CD4-positive, CD25-positive, alpha-beta regulatory T cell (primary cell): ENCODE results near the gene MSRB3. TPM values are rescaled to one million over a fixed set of nuclear protein-coding genes. Genes with fewer than 3 reads are reported as not detected.

Source experiments
- ATAC-seq, 2 donors: fragments of 150-1000 bp; cut with Tn5 transposase; one replicate each; pipeline ENCODE4 v1.10.0; 2021; ENCODE audit warnings: low read depth in 2 of 2, moderate number of reproducible peaks in 2 of 2, moderate library complexity in 1 of 2
- DNase-seq, 3 donors: peaks; one replicate each; pipeline versions ENCODE4 v3.0.0 to v3.0.0-alpha.2; 2012 to 2022; ENCODE audit warnings: mixed read lengths in 1 of 3
- H3K27ac ChIP-seq: one replicate; pipeline ENCODE4 v1.7.0; 2013; ENCODE audit warnings: mild to moderate bottlenecking, low read length; ENCODE audit not compliant: insufficient read depth, poor library complexity, severe bottlenecking
- H3K27me3 ChIP-seq: one replicate; pipeline ENCODE4 v1.7.0; 2013; ENCODE audit warnings: low read length; ENCODE audit not compliant: control insufficient read depth, insufficient read depth
- H3K36me3 ChIP-seq: one replicate; pipeline ENCODE4 v1.7.0; 2013; ENCODE audit warnings: mild to moderate bottlenecking, low read length, moderate library complexity; ENCODE audit not compliant: control insufficient read depth, insufficient read depth
- H3K4me1 ChIP-seq: 2 replicates; pipeline ENCODE4 v1.7.0; 2013; ENCODE audit warnings: mild to moderate bottlenecking, low read length; ENCODE audit not compliant: insufficient read depth, control insufficient read depth, poor library complexity, severe bottlenecking
- H3K4me3 ChIP-seq: one replicate; pipeline ENCODE4 v1.7.0; 2013; ENCODE audit warnings: low read depth, mild to moderate bottlenecking, low read length, moderate library complexity
- H3K9me3 ChIP-seq, 2 experiments: 1 replicate in 1 of 2; 2 replicates in 1 of 2; pipeline ENCODE4 v1.7.0; 2013; ENCODE audit warnings: low read length in 2 of 2, mild to moderate bottlenecking in 1 of 2, moderate library complexity in 1 of 2; ENCODE audit not compliant: control insufficient read depth in 2 of 2
- H3K27ac Mint-ChIP-seq, 3 donors: one replicate each; pipeline ENCODE4 v1.8.0; 2020 to 2022; ENCODE audit warnings: mild to moderate bottlenecking in 3 of 3, mixed read lengths in 3 of 3, moderate library complexity in 2 of 3
- H3K27me3 Mint-ChIP-seq: one replicate; pipeline ENCODE4 v1.8.0; 2022; ENCODE audit warnings: mild to moderate bottlenecking, mixed read lengths
- H3K36me3 Mint-ChIP-seq: one replicate; pipeline ENCODE4 v1.8.0; 2020; ENCODE audit warnings: mixed read lengths
- H3K4me1 Mint-ChIP-seq, 4 donors: one replicate each; pipeline ENCODE4 v1.8.0; 2020 to 2022; ENCODE audit warnings: mixed read lengths in 4 of 4, mild to moderate bottlenecking in 1 of 4
- H3K4me3 Mint-ChIP-seq, 4 donors: one replicate each; pipeline ENCODE4 v1.8.0; 2020 to 2022; ENCODE audit warnings: mild to moderate bottlenecking in 4 of 4, mixed read lengths in 4 of 4, moderate library complexity in 3 of 4
- H3K9me3 Mint-ChIP-seq, 7 donors: one replicate each; pipeline ENCODE4 v1.8.0; 2020 to 2022; ENCODE audit warnings: mixed read lengths in 7 of 7, mild to moderate bottlenecking in 3 of 7, moderate library complexity in 2 of 7
- polyA plus RNA-seq, 4 donors: library from polyadenylated mRNA; unstranded; fragments of 300-500 nt; fragmentation: Illumina TruSeq; gene quantifications; one replicate each; pipeline ENCODE4 v1.2.3, GENCODE V29; 2021
- total RNA-seq: library from RNA; stranded (reverse); gene quantifications from one replicate; pipeline ENCODE4 v1.2.3, GENCODE V29; 2022

The MSRB3 gene
- total and polyA plus RNA-seq, 5 donors from 2014 or later: 1.8 TPM; not detected in 4

GRCh38 chr12:65257986-65258385 is 20.5 kb upstream of the MSRB3 start:
- Mint-ChIP-seq H3K4me3 (no peak overlapping the region), H3K27me3 (peaks cover 12% of the 10 kb centered on the region), H3K4me1 (peaks cover 0 to 1% (median 0%) of the 10 kb centered on the region in 4 donors), H3K27ac (no peak overlapping the region), H3K9me3 (peaks cover 0 to 3% (median 0%) of the 10 kb centered on the region in 7 donors), H3K36me3 (no peaks in the 10 kb centered on the region)
- no peaks in the 10 kb centered on the region for H3K27me3 ChIP-seq
- no peaks in the 10 kb centered on the region for H3K4me1 ChIP-seq
- no peaks in the 10 kb centered on the region for H3K9me3 ChIP-seq
- ATAC-seq (no peak), DNase-seq (no peak)
- no peak overlapping the region for H3K4me3 ChIP-seq
- H3K36me3 ChIP-seq: no peaks in the 10 kb centered on the region
- no peak overlapping the region for H3K27ac ChIP-seq

GRCh38 chr12:65259501-65259900 is 19.0 kb upstream of the MSRB3 start:
- Histone ChIP-seq H3K27ac (no peak overlapping the region), H3K36me3 (no peaks in the 10 kb centered on the region), H3K4me3 (no peak overlapping the region), H3K4me1 (no peaks in the 10 kb centered on the region), H3K9me3 (no peaks in the 10 kb centered on the region), H3K27me3 (no peaks in the 10 kb centered on the region)
- peaks cover 7% of the 10 kb centered on the region for H3K27me3 Mint-ChIP-seq
- ATAC-seq (no peak), DNase-seq (no peak)
- H3K27ac Mint-ChIP-seq: no peak overlapping the region
- no peaks in the 10 kb centered on the region for H3K36me3 Mint-ChIP-seq
- H3K4me1 Mint-ChIP-seq: no peaks in the 10 kb centered on the region
- H3K9me3 Mint-ChIP-seq: peaks cover 0 to 3% (median 0%) of the 10 kb centered on the region in 7 donors
- no peak overlapping the region for H3K4me3 Mint-ChIP-seq

GRCh38 chr12:65263777-65264176 is 14.7 kb upstream of the MSRB3 start:
- Histone ChIP-seq H3K4me1 (no peaks in the 10 kb centered on the region), H3K27me3 (peaks cover 13% of the 10 kb centered on the region), H3K27ac (no peak overlapping the region), H3K36me3 (no peaks in the 10 kb centered on the region), H3K4me3 (no peak overlapping the region), H3K9me3 (no peaks in the 10 kb centered on the region)
- ATAC-seq (no peak), DNase-seq (no peak)
- H3K9me3 Mint-ChIP-seq: peaks cover 0 to 3% (median 0%) of the 10 kb centered on the region in 7 donors
- H3K36me3 Mint-ChIP-seq: no peaks in the 10 kb centered on the region
- H3K4me1 Mint-ChIP-seq: no peaks in the 10 kb centered on the region
- peaks cover 16% of the 10 kb centered on the region for H3K27me3 Mint-ChIP-seq
- no peak overlapping the region for H3K4me3 Mint-ChIP-seq
- no peak overlapping the region for H3K27ac Mint-ChIP-seq

GRCh38 chr12:65266408-65266807 is 12.1 kb upstream of the MSRB3 start:
- H3K36me3 ChIP-seq: no peaks in the 10 kb centered on the region
- H3K9me3 ChIP-seq: no peaks in the 10 kb centered on the region
- no peak overlapping the region for H3K4me3 Mint-ChIP-seq
- peaks cover 17% of the 10 kb centered on the region for H3K27me3 ChIP-seq
- no peak overlapping the region for H3K4me3 ChIP-seq
- no peak for DNase-seq
- H3K4me1 Mint-ChIP-seq: no peaks in the 10 kb centered on the region
- H3K27me3 Mint-ChIP-seq: peaks cover 23% of the 10 kb centered on the region
- H3K4me1 ChIP-seq: no peaks in the 10 kb centered on the region
- ATAC-seq: no peak
- no peak overlapping the region for H3K27ac Mint-ChIP-seq
- H3K36me3 Mint-ChIP-seq: no peaks in the 10 kb centered on the region
- no peak overlapping the region for H3K27ac ChIP-seq
- H3K9me3 Mint-ChIP-seq: peaks cover 0 to 3% (median 0%) of the 10 kb centered on the region in 7 donors

- no peaks in the 10 kb centered on the region for H3K36me3 ChIP-seq
- H3K4me1 ChIP-seq: no peaks in the 10 kb centered on the region
- H3K4me3 ChIP-seq: no peak overlapping the region
- Mint-ChIP-seq H3K27me3 (peaks cover 37% of the 10 kb centered on the region), H3K9me3 (peaks cover 0 to 3% (median 0%) of the 10 kb centered on the region in 7 donors), H3K4me3 (no peak overlapping the region), H3K4me1 (no peaks in the 10 kb centered on the region), H3K36me3 (no peaks in the 10 kb centered on the region), H3K27ac (no peak overlapping the region)
- no peaks in the 10 kb centered on the region for H3K9me3 ChIP-seq
- DNase-seq (no peak), ATAC-seq (no peak)
- no peak overlapping the region for H3K27ac ChIP-seq
- peaks cover 33% of the 10 kb centered on the region for H3K27me3 ChIP-seq
These were observed 8.9 kb upstream of the MSRB3 start for GRCh38 chr12:65269603-65270002.

- H3K9me3 Mint-ChIP-seq: peaks cover 0 to 6% (median 0%) of the 10 kb centered on the region in 7 donors
- H3K36me3 Mint-ChIP-seq: no peaks in the 10 kb centered on the region
- peaks cover 55% of the 10 kb centered on the region for H3K27me3 Mint-ChIP-seq
- H3K9me3 ChIP-seq: no peaks in the 10 kb centered on the region
- no peak overlapping the region for H3K4me3 Mint-ChIP-seq
- ATAC-seq (no peak), DNase-seq (no peak)
- H3K4me3 ChIP-seq: no peak overlapping the region
- no peak overlapping the region for H3K27ac ChIP-seq
- H3K4me1 ChIP-seq: peaks cover 9% of the 10 kb centered on the region
- H3K27ac Mint-ChIP-seq: no peak overlapping the region
- H3K36me3 ChIP-seq: no peaks in the 10 kb centered on the region
- peaks cover 0 to 8% (median 4%) of the 10 kb centered on the region in 4 donors for H3K4me1 Mint-ChIP-seq
- peaks cover 39% of the 10 kb centered on the region for H3K27me3 ChIP-seq
These were observed 3.7 kb upstream of the MSRB3 start for GRCh38 chr12:65274602-65275272.

GRCh38 chr12:65275627-65276026 is 2.9 kb upstream of the MSRB3 start:
- H3K36me3 Mint-ChIP-seq: no peaks in the 10 kb centered on the region
- peaks cover 39% of the 10 kb centered on the region for H3K27me3 ChIP-seq
- H3K27ac ChIP-seq: no peak overlapping the region
- no peaks in the 10 kb centered on the region for H3K36me3 ChIP-seq
- H3K27ac Mint-ChIP-seq: no peak overlapping the region
- no peaks in the 10 kb centered on the region for H3K9me3 ChIP-seq
- H3K4me1 ChIP-seq: peaks cover 9% of the 10 kb centered on the region
- no peak overlapping the region for H3K4me3 ChIP-seq
- no peak overlapping the region for H3K4me3 Mint-ChIP-seq
- H3K9me3 Mint-ChIP-seq: peaks cover 0 to 6% (median 0%) of the 10 kb centered on the region in 7 donors
- no peak for ATAC-seq
- no peak for DNase-seq
- peaks cover 0 to 10% (median 4%) of the 10 kb centered on the region in 4 donors for H3K4me1 Mint-ChIP-seq
- peaks cover 56% of the 10 kb centered on the region for H3K27me3 Mint-ChIP-seq

- H3K9me3 Mint-ChIP-seq: peaks cover 0 to 6% (median 0%) of the 10 kb centered on the region in 7 donors
- H3K27ac Mint-ChIP-seq: no peak overlapping the region
- Histone ChIP-seq H3K27me3 (peaks cover 43% of the 10 kb centered on the region), H3K27ac (no peak overlapping the region), H3K4me1 (peaks cover 9% of the 10 kb centered on the region), H3K36me3 (no peaks in the 10 kb centered on the region), H3K9me3 (no peaks in the 10 kb centered on the region), H3K4me3 (no peak overlapping the region)
- peaks cover 70% of the 10 kb centered on the region for H3K27me3 Mint-ChIP-seq
- no peaks in the 10 kb centered on the region for H3K36me3 Mint-ChIP-seq
- DNase-seq: no peak
- no peak for ATAC-seq
- H3K4me1 Mint-ChIP-seq: peaks cover 0 to 10% (median 4%) of the 10 kb centered on the region in 4 donors
- H3K4me3 Mint-ChIP-seq: peak overlapping the region in 1 of 4 donors; percentile 10
These were observed 1.5 kb upstream of the MSRB3 start for GRCh38 chr12:65276916-65277530.
